Renal cortical epithelial cell (primary cell): ENCODE results near the gene RPS6KA6. TPM values are rescaled to one million over a fixed set of nuclear protein-coding genes. Genes with fewer than 3 reads are reported as not detected.
A peak's percentile ranks its signal among the peaks of the same experiment; 100 is the strongest.

Experiments
- DNase-seq: peaks from one replicate; pipeline ENCODE4 v3.0.0-alpha.2; 2011; ENCODE audit warnings: low read depth
- total RNA-seq: library from RNA; depleted of rRNA; stranded (reverse); fragments of >200 nt; gene quantifications from 2 replicates; pipeline ENCODE4 v1.2.3, GENCODE V29; 2014

Gene RPS6KA6
- 1.2 and 10.1 TPM in 2 replicates for total RNA-seq

DNA sequence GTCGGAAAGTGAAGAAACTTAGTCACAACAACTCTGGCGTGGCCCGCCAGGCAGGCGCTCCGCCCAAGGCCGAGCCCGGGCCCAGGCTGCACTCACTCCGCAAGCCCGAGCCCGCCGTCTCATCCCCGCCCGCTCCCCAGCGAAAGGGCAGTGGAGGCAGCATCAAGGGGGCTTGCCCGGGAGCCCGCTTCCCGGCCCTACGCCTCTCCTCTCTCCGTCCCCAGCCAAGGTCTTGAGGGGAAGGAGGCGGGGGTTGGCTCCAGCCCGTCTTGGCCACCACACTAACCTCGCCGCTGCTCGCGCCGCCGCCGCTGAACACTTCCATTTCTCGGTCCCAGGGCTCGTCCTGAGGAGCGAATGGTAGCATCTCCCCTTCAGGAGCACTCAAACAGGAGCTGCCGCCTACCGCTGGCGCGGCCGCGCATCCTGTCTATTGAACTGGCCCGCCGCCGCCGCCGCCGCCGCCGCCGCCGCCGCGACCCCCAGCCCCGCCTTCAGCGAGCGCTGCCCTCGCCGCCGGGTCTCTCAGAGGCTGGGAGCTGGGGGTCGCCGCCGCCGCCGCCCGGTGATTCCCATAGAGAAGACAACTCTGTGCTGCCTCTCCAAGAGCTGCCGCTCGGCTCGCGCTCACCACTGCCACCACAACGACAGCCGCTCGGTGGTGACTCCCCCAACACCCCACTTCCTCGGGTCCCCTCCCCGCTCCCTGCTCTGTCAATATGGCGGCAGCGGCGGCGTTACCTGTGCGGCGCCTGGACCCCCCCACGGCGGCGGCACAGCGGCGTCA is at the start of gene RPS6KA6:
TSS of gene RPS6KA6 (minus strand) at position 667 of the 787 bp plus-strand sequence. CDS start at position 367, 300 bp downstream.
- DNase-seq = no peak

GRCh38 chrX:84224741-84225140 is 36.7 kb upstream of the RPS6KA6 start:
- no peak for DNase-seq

DNA sequence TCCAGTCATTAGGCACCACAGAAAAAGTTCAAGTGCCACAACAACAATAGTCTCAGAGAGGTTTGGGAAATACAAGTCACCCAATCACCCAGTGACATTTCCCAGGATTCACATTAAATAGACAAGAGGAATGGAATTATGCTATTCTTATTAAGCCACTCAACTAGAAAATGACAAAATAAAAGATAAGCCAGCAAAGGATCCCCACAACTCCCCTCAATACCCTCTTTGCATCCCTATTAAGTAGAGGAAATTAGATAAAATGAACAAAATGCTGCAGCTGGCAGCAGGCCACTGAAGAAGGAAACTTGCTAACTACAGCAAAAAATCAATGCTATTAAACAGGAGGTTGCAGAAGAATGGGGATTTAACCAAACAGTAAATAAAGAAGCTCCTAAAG is 35.3 kb upstream of the RPS6KA6 start:
- DNase-seq = no peak

- no peak for DNase-seq
These were observed 33.2 kb upstream of the RPS6KA6 start for GRCh38 chrX:84221181-84221580.

- DNase-seq = peak; percentile 55
These were observed 31.6 kb upstream of the RPS6KA6 start for GRCh38 chrX:84219551-84219950.

DNA sequence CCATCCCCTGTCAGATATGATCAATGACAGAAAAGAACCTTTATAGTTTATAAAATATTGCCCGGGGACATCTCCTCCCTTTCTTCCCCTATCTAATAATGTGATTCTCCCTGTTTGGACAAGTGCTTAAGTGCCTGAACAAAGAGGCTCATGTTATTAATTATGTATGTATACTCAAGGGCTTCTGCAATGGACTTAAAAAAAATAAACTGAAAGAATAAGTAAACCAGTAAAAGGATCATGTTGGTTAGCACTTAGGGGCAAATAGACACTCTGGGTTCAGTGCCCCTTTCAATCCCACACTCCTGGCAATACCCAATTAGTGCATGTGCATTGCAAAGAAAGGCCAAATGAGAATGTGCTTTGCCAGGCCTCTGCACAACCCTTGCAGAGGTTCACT is 30.7 kb upstream of the RPS6KA6 start:
- no peak for DNase-seq

- DNase-seq = no peak
These were observed 28.9 kb upstream of the RPS6KA6 start for GRCh38 chrX:84216881-84217280.

DNA sequence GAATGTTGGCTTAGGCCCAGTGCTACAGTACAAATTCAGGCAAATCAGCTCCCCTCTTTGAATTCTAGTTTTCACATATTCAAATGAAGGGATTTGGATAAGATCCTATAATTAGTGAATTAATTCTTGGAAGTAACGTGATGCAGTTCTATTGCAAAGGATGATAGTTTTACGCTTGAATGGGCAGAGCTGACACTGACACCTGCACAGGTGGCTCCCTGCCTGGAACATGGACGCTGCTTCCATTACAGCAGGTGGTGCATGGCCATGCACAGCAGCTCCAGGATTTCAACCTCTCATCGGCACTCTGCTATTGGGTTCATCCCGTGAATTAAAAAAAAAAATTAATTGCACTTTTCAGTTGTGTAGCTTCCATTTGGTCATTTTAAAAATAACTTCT is 28.4 kb upstream of the RPS6KA6 start:
- DNase-seq = no peak

DNA sequence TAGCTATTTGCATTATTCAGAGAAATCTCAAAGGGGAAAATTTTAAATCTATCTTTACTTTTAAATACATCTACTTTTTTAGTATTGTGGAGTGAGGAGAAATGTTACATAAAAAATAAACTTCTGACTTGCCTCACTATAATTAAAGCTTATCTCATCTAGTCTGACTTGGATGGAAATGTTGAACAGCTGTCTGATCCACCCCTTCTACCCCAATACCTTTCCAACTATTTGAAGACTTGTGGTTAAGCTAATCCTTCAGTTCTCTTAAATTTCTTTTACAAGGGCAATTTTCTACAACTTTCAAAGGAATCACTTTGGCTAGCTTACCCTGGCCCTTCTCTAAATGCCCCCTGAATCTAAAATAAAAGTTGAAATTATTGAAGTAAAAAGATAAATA is 17.3 kb upstream of the RPS6KA6 start:
- DNase-seq = no peak

- DNase-seq = no peak
These were observed 11.7 kb upstream of the RPS6KA6 start for GRCh38 chrX:84199688-84200087.

- DNase-seq = no peak
These were observed 9.6 kb upstream of the RPS6KA6 start for GRCh38 chrX:84197550-84197949.

GRCh38 chrX:84192006-84192405 is 4.0 kb upstream of the RPS6KA6 start:
- DNase-seq = no peak

DNA sequence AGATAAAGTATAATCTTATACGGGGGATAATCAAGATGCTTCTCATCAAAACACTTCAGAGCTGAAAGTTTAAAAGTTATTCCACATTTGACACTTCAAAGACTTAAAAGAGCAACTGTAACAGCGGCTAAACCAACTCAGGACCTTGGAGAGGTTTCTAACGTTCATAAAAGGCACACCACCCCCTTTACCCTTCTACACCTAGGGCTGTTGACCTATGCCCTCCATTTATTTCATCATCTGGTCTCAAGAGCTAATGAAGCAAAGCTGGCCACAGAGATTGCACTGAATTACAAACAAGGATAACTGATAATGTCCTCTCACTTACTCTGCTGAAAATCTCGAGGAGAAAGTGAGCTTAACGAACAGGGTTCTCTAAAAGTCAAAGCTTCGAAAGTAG is 1.1 kb upstream of the RPS6KA6 start:
- DNase-seq = no peak

- DNase-seq = peak; percentile 34
These were observed 378 bp upstream of the RPS6KA6 start for GRCh38 chrX:84188320-84188834.

- DNase-seq = no peak
These were observed 1.1 kb downstream of the RPS6KA6 start for GRCh38 chrX:84186603-84187532.

GRCh38 chrX:84182516-84182915 is 5.5 kb downstream of the RPS6KA6 start:
- DNase-seq = no peak

DNA sequence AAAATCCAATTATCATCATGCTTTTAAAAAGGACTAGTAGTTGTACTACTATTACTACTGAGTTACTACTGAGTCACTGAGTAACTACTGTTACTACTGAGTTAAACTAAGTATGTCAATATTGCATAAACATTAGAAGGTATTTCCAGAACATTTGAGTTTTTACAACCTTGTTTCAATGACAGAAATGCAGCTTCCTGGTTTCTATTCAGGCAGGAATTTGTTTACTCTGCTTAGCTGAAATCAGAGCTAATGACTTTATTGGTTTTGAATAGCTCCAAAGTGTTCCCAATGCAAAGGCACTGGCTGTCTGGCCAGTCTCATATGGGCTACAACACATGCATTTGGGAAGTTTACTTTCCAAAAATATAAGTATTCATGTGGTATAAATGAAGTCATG is 12.0 kb downstream of the RPS6KA6 start:
- peak; percentile 39 for DNase-seq

GRCh38 chrX:84175274-84175673 is 12.7 kb downstream of the RPS6KA6 start:
- no peak for DNase-seq

- DNase-seq = no peak
These were observed 13.7 kb downstream of the RPS6KA6 start for GRCh38 chrX:84174348-84174747.

- no peak for DNase-seq
These were observed 17.1 kb downstream of the RPS6KA6 start for GRCh38 chrX:84170931-84171330.

DNA sequence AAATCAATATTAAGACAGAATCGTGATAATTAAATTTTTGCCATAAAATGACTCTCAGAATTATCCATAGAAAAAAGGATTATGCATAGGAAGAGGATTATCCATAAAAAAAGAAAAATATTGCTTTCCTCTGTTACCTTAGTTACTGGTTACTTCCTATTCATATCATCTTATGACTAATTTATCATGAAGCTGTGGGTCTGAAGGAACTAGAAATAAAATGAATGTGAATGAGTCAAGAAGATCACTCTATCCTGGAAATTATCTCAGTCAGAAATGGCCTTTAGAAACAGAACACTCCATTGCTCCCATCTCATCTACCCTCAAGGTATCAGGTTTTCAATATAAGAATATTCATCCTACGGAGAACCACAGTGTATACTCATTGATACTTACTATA is 19.4 kb downstream of the RPS6KA6 start:
- no peak for DNase-seq

GRCh38 chrX:84168095-84168494 is 19.9 kb downstream of the RPS6KA6 start:
- peak; percentile 51 for DNase-seq

- no peak for DNase-seq
These were observed 22.3 kb downstream of the RPS6KA6 start for GRCh38 chrX:84165711-84166110.
